Neural progenitor cell (in vitro differentiated cells): Measurements from ENCODE around the gene NKPD1.

Source experiments
- CTCF ChIP-seq: fragments of 200-600 bp; sonication (generic); IDR thresholded peaks from 2 replicates; pipeline ENCODE4 v1.5.1; 2017; ENCODE audit warnings: antibody characterized with exemption, mild to moderate bottlenecking
- EZH2 ChIP-seq: fragments of 200-600 bp; sonication (generic); IDR thresholded peaks from 2 replicates; pipeline ENCODE4 v1.6.1; 2017; ENCODE audit warnings: antibody characterized with exemption, mild to moderate bottlenecking, moderate library complexity

- no peak for TF ChIP-seq CTCF
- TF ChIP-seq EZH2: no peak
These were observed 10.6 kb downstream of the NKPD1 start for GRCh38 chr19:45150180-45150579.
